GM12875 (cell line): ENCODE results near the gene RELN.

ENCODE experiments used
- H3K4me3 ChIP-seq: one replicate; pipeline ENCODE4 v1.5.1; 2011; ENCODE audit warnings: low read depth, low read length, control low read depth
- CTCF ChIP-seq: IDR thresholded peaks from 2 replicates; pipeline ENCODE4 v1.5.1; 2011; ENCODE audit warnings: low read depth, mild to moderate bottlenecking, control low read depth, inconsistent platforms, low read length, moderate library complexity, borderline replicate concordance; ENCODE audit not compliant: insufficient read depth

Gene RELN

GRCh38 chr7:103855671-103856070 lies 133.8 kb downstream of the RELN start:
- H3K4me3 ChIP-seq: no peak overlapping the region
- no peak for TF ChIP-seq CTCF

GRCh38 chr7:103854611-103855010 lies 134.8 kb downstream of the RELN start:
- no peak overlapping the region for H3K4me3 ChIP-seq
- TF ChIP-seq CTCF: no peak

GRCh38 chr7:103851357-103851756 lies 138.1 kb downstream of the RELN start:
- H3K4me3 ChIP-seq: no peak overlapping the region
- no peak for TF ChIP-seq CTCF

- H3K4me3 ChIP-seq: no peak overlapping the region
- no peak for TF ChIP-seq CTCF
Measured at GRCh38 chr7:103843689-103844480, 145.6 kb downstream of the RELN start.

GRCh38 chr7:103833401-103833800 lies 156.1 kb downstream of the RELN start:
- no peak for TF ChIP-seq CTCF
- H3K4me3 ChIP-seq: no peak overlapping the region

- TF ChIP-seq CTCF: no peak
- no peak overlapping the region for H3K4me3 ChIP-seq
Measured at GRCh38 chr7:103832438-103832837, 157.0 kb downstream of the RELN start.

- no peak for TF ChIP-seq CTCF
- no peak overlapping the region for H3K4me3 ChIP-seq
Measured at GRCh38 chr7:103824251-103824650, 165.2 kb downstream of the RELN start.
